ENCODE data around the gene PLAGL2. TPM values are rescaled to one million over a fixed set of nuclear protein-coding genes. Genes with fewer than 3 reads are reported as not detected.

Gene PLAGL2
- total RNA-seq, 1 experiment from 2014 or later, result 40.6 TPM

- Histone ChIP-seq H3K27ac (ENCODE audit: low read length) (no peak overlapping the region), H3K4me1 (ENCODE audit: control insufficient read depth, insufficient read depth, low read length) (no peaks in the 10 kb centered on the region), H3K4me3 (ENCODE audit: low read depth in 2 of 2, low read length in 2 of 2) (no peak overlapping the region), H3K36me3 (ENCODE audit: control insufficient read depth, insufficient read depth, low read length) (peaks cover 24% of the 10 kb centered on the region), H3K9me3 (ENCODE audit: control insufficient read depth, insufficient read depth, low read depth, low read length) (no peaks in the 10 kb centered on the region), H3K27me3 (ENCODE audit: control insufficient read depth, insufficient read depth, low read length) (no peaks in the 10 kb centered on the region)
- DNase-seq (ENCODE audit: low read depth, low spot score) (no peak), ATAC-seq (no peak)
- CTCF ChIA-PET, result no interaction called here
- POLR2A ChIA-PET, result no interaction called here
- in situ Hi-C loops (cut with HindIII; ENCODE audit: low pct_unique_long_range_greater_than_20kb, low sequenced_read_pairs), result no loop called here
- TF ChIP-seq, protein P1, sequence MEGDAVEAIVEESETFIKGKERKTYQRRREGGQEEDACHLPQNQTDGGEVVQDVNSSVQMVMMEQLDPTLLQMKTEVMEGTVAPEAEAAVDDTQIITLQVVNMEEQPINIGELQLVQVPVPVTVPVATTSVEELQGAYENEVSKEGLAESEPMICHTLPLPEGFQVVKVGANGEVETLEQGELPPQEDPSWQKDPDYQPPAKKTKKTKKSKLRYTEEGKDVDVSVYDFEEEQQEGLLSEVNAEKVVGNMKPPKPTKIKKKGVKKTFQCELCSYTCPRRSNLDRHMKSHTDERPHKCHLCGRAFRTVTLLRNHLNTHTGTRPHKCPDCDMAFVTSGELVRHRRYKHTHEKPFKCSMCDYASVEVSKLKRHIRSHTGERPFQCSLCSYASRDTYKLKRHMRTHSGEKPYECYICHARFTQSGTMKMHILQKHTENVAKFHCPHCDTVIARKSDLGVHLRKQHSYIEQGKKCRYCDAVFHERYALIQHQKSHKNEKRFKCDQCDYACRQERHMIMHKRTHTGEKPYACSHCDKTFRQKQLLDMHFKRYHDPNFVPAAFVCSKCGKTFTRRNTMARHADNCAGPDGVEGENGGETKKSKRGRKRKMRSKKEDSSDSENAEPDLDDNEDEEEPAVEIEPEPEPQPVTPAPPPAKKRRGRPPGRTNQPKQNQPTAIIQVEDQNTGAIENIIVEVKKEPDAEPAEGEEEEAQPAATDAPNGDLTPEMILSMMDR (IDR thresholded peaks at IDR 0.05), result no peak
- no peak for TF ChIP-seq SIN3A (IDR thresholded peaks at IDR 0.05; ENCODE audit: borderline replicate concordance, insufficient read depth, low read depth, low read length)
- no peak for TF ChIP-seq POLR2AphosphoS5 (IDR thresholded peaks at IDR 0.05; ENCODE audit: low read depth, low read length)
- no peak for TF ChIP-seq REST (IDR thresholded peaks at IDR 0.05; ENCODE audit: insufficient read depth in 1 of 2, low read depth in 2 of 2, low read length in 1 of 2)
- TF ChIP-seq TCF7L2 (IDR thresholded peaks at IDR 0.05; ENCODE audit: low read depth, low read length), result no peak
- no TSS peak for BruUV-seq (replicated peaks)
- intact Hi-C loops (cut with micrococcal nuclease; ENCODE audit: unreplicated experiment), result no loop called here
Observed at GRCh38 chr20:32227744-32228688, 20.5 kb upstream of the PLAGL2 start.

DNA sequence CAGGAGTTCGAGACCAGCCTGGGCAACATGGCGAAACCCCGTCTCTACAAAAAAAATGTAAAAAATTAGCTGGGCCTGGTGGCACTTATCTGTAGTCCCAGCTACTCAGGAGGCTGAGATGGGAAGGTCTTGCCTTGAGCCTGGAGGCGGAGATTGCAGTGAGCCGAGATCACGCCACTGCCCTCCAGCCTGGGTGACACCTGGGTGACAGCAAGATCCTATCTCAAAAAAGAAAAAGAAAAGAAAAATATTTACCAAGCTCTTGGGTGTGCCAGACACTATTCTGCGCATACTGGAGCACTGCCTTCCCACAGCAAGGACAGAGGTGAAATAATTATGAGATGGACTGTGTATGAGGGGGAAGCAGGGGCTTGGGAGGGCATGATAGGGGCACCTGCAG, 19.8 kb upstream of the PLAGL2 start:
- H3K4me1 ChIP-seq (ENCODE audit: control insufficient read depth, insufficient read depth, low read length), result no peaks in the 10 kb centered on the region
- no peak for ATAC-seq
- H3K27me3 ChIP-seq (ENCODE audit: control insufficient read depth, insufficient read depth, low read length), result no peaks in the 10 kb centered on the region
- intact Hi-C loops (cut with micrococcal nuclease; ENCODE audit: unreplicated experiment) (no loop called here), in situ Hi-C loops (cut with HindIII; ENCODE audit: low pct_unique_long_range_greater_than_20kb, low sequenced_read_pairs) (no loop called here)
- ChIA-PET CTCF (no interaction called here), POLR2A (no interaction called here)
- no peak overlapping the region for H3K27ac ChIP-seq (ENCODE audit: low read length)
- H3K36me3 ChIP-seq (ENCODE audit: control insufficient read depth, insufficient read depth, low read length), result peaks cover 23% of the 10 kb centered on the region
- BruUV-seq (replicated peaks), result no TSS peak
- DNase-seq (ENCODE audit: low read depth, low spot score), result no peak
- TF ChIP-seq SIN3A (IDR thresholded peaks at IDR 0.05; ENCODE audit: borderline replicate concordance, insufficient read depth, low read depth, low read length) (no peak), REST (IDR thresholded peaks at IDR 0.05; ENCODE audit: insufficient read depth in 1 of 2, low read depth in 2 of 2, low read length in 1 of 2) (no peak)
- H3K9me3 ChIP-seq (ENCODE audit: control insufficient read depth, insufficient read depth, low read depth, low read length), result no peaks in the 10 kb centered on the region
- no peak overlapping the region for H3K4me3 ChIP-seq (ENCODE audit: low read depth in 2 of 2, low read length in 2 of 2)

All from Panc1 (cell line).